GM21737 (cell line): ENCODE results near the gene GPR162.

Experiments
- ATAC-seq: cut with Tn5 transposase; IDR thresholded peaks from one replicate; pipeline ENCODE4 v1.9.1; 2021; ENCODE audit warnings: mild to moderate bottlenecking, moderate library complexity; ENCODE audit not compliant: unreplicated experiment

GPR162 gene

GRCh38 chr12:6787309-6787708 lies 34.3 kb upstream of the GPR162 start:
- ATAC-seq = no peak

- no peak for ATAC-seq
These were observed 32.4 kb upstream of the GPR162 start, which contains the start of gene CD4 for GRCh38 chr12:6788972-6789924. TSS of gene CD4 (plus strand) at chr12:6789528. CDS start at chr12:6800139, 10,611 bp downstream.

- ATAC-seq = no peak
These were observed 31.0 kb upstream of the GPR162 start for GRCh38 chr12:6790496-6791150.

GRCh38 chr12:6791931-6792520 lies 29.6 kb upstream of the GPR162 start:
- ATAC-seq = no peak

- ATAC-seq = no peak
These were observed 29.0 kb upstream of the GPR162 start for GRCh38 chr12:6792522-6793201.

- ATAC-seq = no peak
These were observed 26.5 kb upstream of the GPR162 start for GRCh38 chr12:6795088-6795487.

GRCh38 chr12:6796576-6796975 lies 25.0 kb upstream of the GPR162 start:
- ATAC-seq = no peak

GRCh38 chr12:6799147-6799546 lies 22.5 kb upstream of the GPR162 start:
- ATAC-seq = no peak

- no peak for ATAC-seq
These were observed 14.5 kb upstream of the GPR162 start for GRCh38 chr12:6807170-6807569.

GRCh38 chr12:6809056-6809455 lies 12.6 kb upstream of the GPR162 start:
- ATAC-seq = no peak

- no peak for ATAC-seq
These were observed 10.9 kb upstream of the GPR162 start for GRCh38 chr12:6810758-6811157.

GRCh38 chr12:6813363-6813762 lies 8.3 kb upstream of the GPR162 start:
- ATAC-seq = no peak

- no peak for ATAC-seq
These were observed 5.0 kb upstream of the GPR162 start for GRCh38 chr12:6816598-6816997.

GRCh38 chr12:6817098-6817497 lies 4.5 kb upstream of the GPR162 start:
- no peak for ATAC-seq

GRCh38 chr12:6817662-6818157 lies 3.9 kb upstream of the GPR162 start:
- ATAC-seq = no peak

GRCh38 chr12:6818222-6818621 lies 3.4 kb upstream of the GPR162 start:
- no peak for ATAC-seq

GRCh38 chr12:6818645-6819044 lies 3.0 kb upstream of the GPR162 start:
- no peak for ATAC-seq

- no peak for ATAC-seq
These were observed 2.3 kb upstream of the GPR162 start for GRCh38 chr12:6819106-6820030.

- ATAC-seq = no peak
These were observed 1.5 kb upstream of the GPR162 start for GRCh38 chr12:6820166-6820565.
